HFFc6 (cell line): ENCODE results near the gene OR52I1. TPM values are rescaled to one million over a fixed set of nuclear protein-coding genes. Genes with fewer than 3 reads are reported as not detected.

Source experiments
- DNase-seq: peaks from one replicate; pipeline ENCODE4 v3.0.0-alpha.2; 2018
- H3K27ac Mint-ChIP-seq: 2 replicates; pipeline ENCODE4 v1.8.0; 2020; ENCODE audit warnings: mild to moderate bottlenecking, mixed read lengths
- H3K27me3 Mint-ChIP-seq: 2 replicates; pipeline ENCODE4 v1.8.0; 2021; ENCODE audit warnings: mild to moderate bottlenecking, moderate library complexity, mixed read lengths; ENCODE audit not compliant: insufficient read depth
- H3K36me3 Mint-ChIP-seq: 2 replicates; pipeline ENCODE4 v1.8.0; 2021; ENCODE audit warnings: low read depth, mixed read lengths
- H3K4me1 Mint-ChIP-seq: 2 replicates; pipeline ENCODE4 v1.8.0; 2020; ENCODE audit warnings: low read depth, mixed read lengths
- H3K4me3 Mint-ChIP-seq: 2 replicates; pipeline ENCODE4 v1.8.0; 2020; ENCODE audit warnings: mild to moderate bottlenecking, moderate library complexity, mixed read lengths
- H3K9me3 Mint-ChIP-seq: 2 replicates; pipeline ENCODE4 v1.8.0; 2020; ENCODE audit warnings: mild to moderate bottlenecking, mixed read lengths
- CTCF ChIP-seq: fragments of 200-600 bp; sonication (generic); IDR thresholded peaks from 2 replicates; pipeline ENCODE4 v1.5.0; 2021; ENCODE audit warnings: antibody characterized with exemption, mild to moderate bottlenecking
- total RNA-seq, 6 experiments: library from RNA; stranded (reverse); fragmentation: NEBNext Ultra II Directional; extraction: Animal tissue kit (Norgen Biotek cat#: 25700); gene quantifications; 2 replicates in 1 of 6; 3 replicates in 5 of 6; pipeline ENCODE4 v1.2.3, GENCODE V29; 2021

Gene OR52I1
- total RNA-seq, 6 experiments from 2014 or later, result not detected

GRCh38 chr11:4615856-4616444 is 22.1 kb downstream of the OR52I1 start:
- Mint-ChIP-seq H3K9me3 (no peaks in the 10 kb centered on the region), H3K4me1 (no peaks in the 10 kb centered on the region), H3K36me3 (no peaks in the 10 kb centered on the region), H3K27ac (no peak overlapping the region), H3K27me3 (peaks cover 1% of the 10 kb centered on the region; the same call in 1 of the 2 replicates), H3K4me3 (no peak overlapping the region)
- no peak for DNase-seq
- TF ChIP-seq CTCF, result no peak

- H3K27ac Mint-ChIP-seq, result no peak overlapping the region
- peaks cover 3% of the 10 kb centered on the region for H3K27me3 Mint-ChIP-seq
- H3K9me3 Mint-ChIP-seq, result no peaks in the 10 kb centered on the region
- no peak for TF ChIP-seq CTCF
- no peak overlapping the region for H3K4me3 Mint-ChIP-seq
- H3K36me3 Mint-ChIP-seq, result no peaks in the 10 kb centered on the region
- H3K4me1 Mint-ChIP-seq, result no peaks in the 10 kb centered on the region
- DNase-seq, result no peak
Observed at GRCh38 chr11:4619514-4619913, 25.7 kb downstream of the OR52I1 start.

- Mint-ChIP-seq H3K4me1 (no peaks in the 10 kb centered on the region), H3K27ac (no peak overlapping the region), H3K36me3 (no peaks in the 10 kb centered on the region; the same call in 1 of the 2 replicates), H3K27me3 (peaks cover 10% of the 10 kb centered on the region), H3K4me3 (no peak overlapping the region), H3K9me3 (no peaks in the 10 kb centered on the region; the same call in 1 of the 2 replicates)
- peak; percentile 89 for TF ChIP-seq CTCF
- peak; percentile 39 for DNase-seq
Observed at GRCh38 chr11:4626207-4627099, 32.6 kb downstream of the OR52I1 start.

GRCh38 chr11:4636136-4636535 is 42.3 kb downstream of the OR52I1 start:
- TF ChIP-seq CTCF, result no peak
- H3K9me3 Mint-ChIP-seq, result no peaks in the 10 kb centered on the region
- H3K27me3 Mint-ChIP-seq, result peaks cover 3% of the 10 kb centered on the region; the same call in 1 of the 2 replicates
- DNase-seq, result no peak
- no peak overlapping the region for H3K27ac Mint-ChIP-seq
- no peaks in the 10 kb centered on the region for H3K4me1 Mint-ChIP-seq
- no peak overlapping the region for H3K4me3 Mint-ChIP-seq
- no peaks in the 10 kb centered on the region for H3K36me3 Mint-ChIP-seq

- H3K36me3 Mint-ChIP-seq, result no peaks in the 10 kb centered on the region
- no peaks in the 10 kb centered on the region for H3K4me1 Mint-ChIP-seq
- H3K9me3 Mint-ChIP-seq, result no peaks in the 10 kb centered on the region
- no peak within 1 kb of the TSS for H3K4me3 Mint-ChIP-seq
- DNase-seq, result peak; percentile 40
- H3K27ac Mint-ChIP-seq, result no peak within 1 kb of the TSS
- TF ChIP-seq CTCF, result peak; percentile 91
- H3K27me3 Mint-ChIP-seq, result peaks cover 3% of the 10 kb centered on the region; the same call in 1 of the 2 replicates
Observed at GRCh38 chr11:4636962-4637661, 43.3 kb downstream of the OR52I1 start, which contains the start of gene OR51D1. OR51D1 (plus strand) TSS chr11:4637477; CDS start chr11:4639791, 2,314 bp downstream.
